Esophagus muscularis mucosa (tissue), 4 donors: ENCODE results near the gene GCNT4. TPM values are rescaled to one million over a fixed set of nuclear protein-coding genes. Genes with fewer than 3 reads are reported as not detected.

Experiments used
- DNase-seq: peaks from one replicate; pipeline ENCODE4 v3.0.0-alpha.2; 2017; ENCODE audit errors: extremely low spot score
- H3K27ac ChIP-seq, 4 donors: fragments of 200-600 bp; sonication (generic); replicated peaks in 1 of 4; 1 replicate in 3 of 4; 2 replicates in 1 of 4; pipeline ENCODE4 v1.5.1; 2016 to 2019; ENCODE audit warnings: mild to moderate bottlenecking in 1 of 4
- H3K27me3 ChIP-seq, 4 donors: fragments of 200-600 bp; sonication (generic); one replicate each; pipeline versions ENCODE4 v1.5.1 to v1.6.0; 2016 to 2019
- H3K36me3 ChIP-seq, 4 donors: fragments of 200-600 bp; sonication (generic); one replicate each; pipeline ENCODE4 v1.5.1; 2016 to 2019
- H3K4me1 ChIP-seq, 4 donors: fragments of 200-600 bp; sonication (generic); one replicate each; pipeline ENCODE4 v1.5.1; 2016 to 2019
- H3K4me3 ChIP-seq, 4 donors: fragments of 200-600 bp; sonication (generic); 1 replicate in 2 of 4; 2 replicates in 2 of 4; pipeline ENCODE4 v1.5.1; 2016 to 2019; ENCODE audit warnings: mild to moderate bottlenecking in 4 of 4, moderate library complexity in 1 of 4
- H3K9me3 ChIP-seq, 4 donors: fragments of 200-600 bp; sonication (generic); 1 replicate in 3 of 4; 2 replicates in 1 of 4; pipeline ENCODE4 v1.5.1; 2016 to 2019
- CTCF ChIP-seq, 3 experiments: fragments of 200-600 bp in 2 of 3; fragments of 450-650 bp in 1 of 3; sonication (generic) in 2 of 3; IDR thresholded peaks; one replicate each; pipeline ENCODE4 v1.5.1; 2017 to 2019; ENCODE audit warnings: antibody characterized with exemption in 3 of 3, mild to moderate bottlenecking in 2 of 3, moderate library complexity in 1 of 3
- EP300 ChIP-seq: sonication (generic); formaldehyde crosslinking; IDR thresholded peaks from one replicate; pipeline ENCODE4 v1.6.1; 2017; ENCODE audit warnings: antibody characterized with exemption
- POLR2A ChIP-seq: fragments of 450-650 bp; IDR thresholded peaks from one replicate; pipeline ENCODE4 v1.6.1; 2017; ENCODE audit warnings: antibody characterized with exemption, moderate library complexity, mild to moderate bottlenecking, low read depth
- POLR2AphosphoS5 ChIP-seq, 2 donors: sonication (generic); formaldehyde crosslinking; IDR thresholded peaks; one replicate each; pipeline ENCODE4 v1.6.1; 2017; ENCODE audit warnings: antibody characterized with exemption in 2 of 2
- WGBS: methylation state at CpG from one replicate; pipeline ENCODE4 v1.1.5; 2018; 5-methylcytosine and 5-hydroxymethylcytosine counted together
- intact Hi-C: fragments of 100-400 bp; cut with DNase I; formaldehyde crosslinking; loops from one replicate; pipeline ENCODE4 v1.15.1; 2023
- total RNA-seq, 4 donors: library from RNA; depleted of rRNA; stranded (reverse); fragments of >200 nt; gene quantifications; one replicate each; pipeline versions ENCODE4 v1.1.0 to v1.2.1, GENCODE V29; 2016

GCNT4 gene
- total RNA-seq, 4 donors from 2014 or later, result 3.6 to 7.8 (median 4.9) TPM

GRCh38 chr5:75051217-75051751 lies 1.1 kb downstream of the GCNT4 start:
- Histone ChIP-seq H3K36me3 (peaks cover 0 to 6% (median 3%) of the 10 kb centered on the region in 4 donors), H3K9me3 (no peaks in the 10 kb centered on the region), H3K27ac (peak overlapping the region in 3 of 4 donors; percentile 21 to 97 (median 32)), H3K4me1 (peaks cover 17 to 69% (median 63%) of the 10 kb centered on the region in 4 donors), H3K27me3 (no peaks in the 10 kb centered on the region), H3K4me3 (peak overlapping the region; percentile 77 to 94 (median 84))
- 64% methylated on average over 7 of the region's 7 CpGs for WGBS
- no peak for TF ChIP-seq CTCF (IDR thresholded peaks at IDR 0.05)
- TF ChIP-seq POLR2A, result no peak
- TF ChIP-seq POLR2AphosphoS5 (IDR thresholded peaks at IDR 0.05), result no peak
- no peak for TF ChIP-seq EP300
- DNase-seq, result no peak
- intact Hi-C loops, result loop anchor here (5.0 to 10.0 kb wide), 5 partner anchors 99 to 634 kb away; partner anchors contain the start of genes ANKRD31, GFM2 and NSA2

GRCh38 chr5:75050415-75050814 lies 1.9 kb downstream of the GCNT4 start:
- Histone ChIP-seq H3K9me3 (no peaks in the 10 kb centered on the region), H3K27ac (peak overlapping the region; percentile 14 to 97 (median 26)), H3K4me1 (peaks cover 17 to 61% (median 55%) of the 10 kb centered on the region in 4 donors), H3K36me3 (peaks cover 0 to 15% (median 4%) of the 10 kb centered on the region in 4 donors), H3K4me3 (peak overlapping the region in 1 of 4 donors; percentile 81), H3K27me3 (no peaks in the 10 kb centered on the region)
- WGBS, result 78% methylated on average over 11 of the region's 11 CpGs
- no peak for DNase-seq
- intact Hi-C loops, result loop anchor here (5.0 to 10.0 kb wide), 5 partner anchors 98 to 634 kb away; partner anchors contain the start of genes ANKRD31, GFM2 and NSA2
- TF ChIP-seq CTCF (IDR thresholded peaks at IDR 0.05), result peak in 1 of 3 experiments; percentile 29
- no peak for TF ChIP-seq EP300
- TF ChIP-seq POLR2A, result no peak
- TF ChIP-seq POLR2AphosphoS5 (IDR thresholded peaks at IDR 0.05), result no peak

GRCh38 chr5:75049456-75050351 lies 2.7 kb downstream of the GCNT4 start:
- Histone ChIP-seq H3K36me3 (peaks cover 0 to 17% (median 4%) of the 10 kb centered on the region in 4 donors), H3K4me3 (peak overlapping the region in 1 of 4 donors; percentile 32), H3K27me3 (no peaks in the 10 kb centered on the region), H3K9me3 (no peaks in the 10 kb centered on the region), H3K27ac (peak overlapping the region; percentile 35 to 97 (median 56)), H3K4me1 (peaks cover 16 to 55% (median 51%) of the 10 kb centered on the region in 4 donors)
- 55% methylated on average over 11 of the region's 11 CpGs for WGBS
- intact Hi-C loops, result loop anchor here (5.0 to 10.0 kb wide), 5 partner anchors 97 to 635 kb away; partner anchors contain the start of genes ANKRD31, GFM2 and NSA2
- DNase-seq, result no peak
- TF ChIP-seq POLR2A (no peak), CTCF (IDR thresholded peaks at IDR 0.05) (peak; percentile 64 to 76 (median 66)), EP300 (no peak), POLR2AphosphoS5 (IDR thresholded peaks at IDR 0.05) (peak in 1 of 2 donors; percentile 43)

- no peak for DNase-seq
- intact Hi-C loops, result no loop called here
- Histone ChIP-seq H3K27me3 (no peaks in the 10 kb centered on the region), H3K4me1 (peaks cover 10 to 57% (median 50%) of the 10 kb centered on the region in 4 donors), H3K36me3 (peaks cover 0 to 20% (median 7%) of the 10 kb centered on the region in 4 donors), H3K9me3 (no peaks in the 10 kb centered on the region), H3K4me3 (peak overlapping the region; percentile 7 to 35 (median 30)), H3K27ac (peak overlapping the region; percentile 18 to 97 (median 56))
- TF ChIP-seq POLR2AphosphoS5 (IDR thresholded peaks at IDR 0.05) (peak; percentile 24 to 39), EP300 (no peak), POLR2A (no peak), CTCF (IDR thresholded peaks at IDR 0.05) (no peak)
- 43% methylated on average over 7 of the region's 7 CpGs for WGBS
Measured at GRCh38 chr5:75048457-75048953, 3.9 kb downstream of the GCNT4 start.
